Neural crest cell (in vitro differentiated cells): Measurements from ENCODE around the gene TBC1D2B. TPM values are rescaled to one million over a fixed set of nuclear protein-coding genes. Genes with fewer than 3 reads are reported as not detected.

Experiments
- DNase-seq: peaks from one replicate; pipeline ENCODE4 v3.0.0; 2021; ENCODE audit warnings: low read depth, mixed read lengths, low spot score
- H3K27ac Mint-ChIP-seq: one replicate; pipeline ENCODE4 v1.8.0; 2021; ENCODE audit warnings: mild to moderate bottlenecking, mixed read lengths; ENCODE audit not compliant: unreplicated experiment
- H3K27me3 Mint-ChIP-seq: 2 replicates; pipeline ENCODE4 v1.8.0; 2021; ENCODE audit warnings: low read depth, mild to moderate bottlenecking, mixed read lengths
- H3K36me3 Mint-ChIP-seq: 2 replicates; pipeline ENCODE4 v1.8.0; 2021; ENCODE audit warnings: low read depth, mild to moderate bottlenecking, mixed read lengths
- H3K4me1 Mint-ChIP-seq: 2 replicates; pipeline ENCODE4 v1.8.0; 2021; ENCODE audit warnings: mixed read lengths
- H3K4me3 Mint-ChIP-seq: one replicate; pipeline ENCODE4 v1.8.0; 2021; ENCODE audit warnings: mild to moderate bottlenecking, mixed read lengths
- H3K9me3 Mint-ChIP-seq: 2 replicates; pipeline ENCODE4 v1.8.0; 2021; ENCODE audit warnings: mixed read lengths
- total RNA-seq: library from RNA; stranded (reverse); gene quantifications from 2 replicates; pipeline ENCODE4 v1.2.1, GENCODE V29; 2021
- TF ChIP-seq, protein P1 (sequence below): fragments of 200-600 bp; sonication (generic); conservative IDR thresholded peaks from 2 replicates; pipeline ENCODE4 v1.5.0; 2021; ENCODE audit warnings: antibody characterized with exemption, mild to moderate bottlenecking

TBC1D2B gene
- total RNA-seq, 1 donor from 2014 or later, result 21.8 TPM

DNA sequence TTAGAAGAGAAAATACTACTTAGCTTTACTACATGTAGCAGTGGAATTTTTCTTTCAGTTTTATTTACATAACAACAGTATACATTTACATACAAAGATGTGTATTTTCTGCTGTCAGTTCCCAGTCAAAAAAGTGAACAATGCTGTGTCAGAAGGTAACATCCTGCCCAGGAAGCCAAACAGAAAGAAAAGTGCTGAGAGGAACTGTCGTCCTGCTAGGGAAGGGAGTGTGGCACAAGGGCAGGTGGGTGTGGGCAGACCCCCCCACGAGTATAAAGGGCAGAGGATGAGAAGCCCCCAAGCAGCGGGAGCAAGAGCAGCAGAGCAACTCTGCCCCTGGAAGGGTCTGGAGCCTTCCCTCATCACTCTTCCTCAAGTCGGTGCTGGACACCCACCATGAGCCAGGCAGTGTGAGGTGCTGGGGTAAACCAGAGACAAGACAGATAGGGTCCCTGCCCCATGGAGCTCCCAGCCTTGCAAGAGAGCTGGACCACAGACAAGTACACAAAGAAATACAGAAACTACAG lies 39.7 kb downstream of the TBC1D2B start:
- Mint-ChIP-seq H3K27me3 (no peaks in the 10 kb centered on the region), H3K9me3 (no peaks in the 10 kb centered on the region), H3K4me3 (no peak overlapping the region), H3K27ac (peak overlapping the region; percentile 38), H3K36me3 (no peaks in the 10 kb centered on the region), H3K4me1 (peaks cover 16% of the 10 kb centered on the region)
- TF ChIP-seq, protein P1, sequence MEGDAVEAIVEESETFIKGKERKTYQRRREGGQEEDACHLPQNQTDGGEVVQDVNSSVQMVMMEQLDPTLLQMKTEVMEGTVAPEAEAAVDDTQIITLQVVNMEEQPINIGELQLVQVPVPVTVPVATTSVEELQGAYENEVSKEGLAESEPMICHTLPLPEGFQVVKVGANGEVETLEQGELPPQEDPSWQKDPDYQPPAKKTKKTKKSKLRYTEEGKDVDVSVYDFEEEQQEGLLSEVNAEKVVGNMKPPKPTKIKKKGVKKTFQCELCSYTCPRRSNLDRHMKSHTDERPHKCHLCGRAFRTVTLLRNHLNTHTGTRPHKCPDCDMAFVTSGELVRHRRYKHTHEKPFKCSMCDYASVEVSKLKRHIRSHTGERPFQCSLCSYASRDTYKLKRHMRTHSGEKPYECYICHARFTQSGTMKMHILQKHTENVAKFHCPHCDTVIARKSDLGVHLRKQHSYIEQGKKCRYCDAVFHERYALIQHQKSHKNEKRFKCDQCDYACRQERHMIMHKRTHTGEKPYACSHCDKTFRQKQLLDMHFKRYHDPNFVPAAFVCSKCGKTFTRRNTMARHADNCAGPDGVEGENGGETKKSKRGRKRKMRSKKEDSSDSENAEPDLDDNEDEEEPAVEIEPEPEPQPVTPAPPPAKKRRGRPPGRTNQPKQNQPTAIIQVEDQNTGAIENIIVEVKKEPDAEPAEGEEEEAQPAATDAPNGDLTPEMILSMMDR, result no peak
- no peak for DNase-seq

DNA sequence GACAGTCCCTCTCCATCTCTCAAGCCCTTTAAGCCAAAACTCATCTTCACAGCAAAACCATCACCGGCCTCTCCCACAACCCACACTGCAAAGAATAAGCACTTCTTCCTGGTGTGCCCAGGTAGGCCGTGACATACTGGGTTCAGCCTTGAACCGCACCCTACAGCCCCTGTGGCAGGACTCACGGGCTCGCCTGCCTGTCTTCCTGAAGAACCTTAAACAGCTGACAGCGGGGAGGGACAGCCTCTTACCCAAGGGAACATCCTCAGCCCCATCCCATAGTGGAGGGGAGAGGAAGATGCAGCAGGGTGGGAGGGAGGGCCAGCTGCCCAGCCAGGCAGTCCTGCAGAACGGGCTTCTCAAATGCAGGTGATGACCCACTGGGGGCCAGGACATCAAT lies 40.2 kb downstream of the TBC1D2B start:
- Mint-ChIP-seq H3K27me3 (no peaks in the 10 kb centered on the region), H3K9me3 (no peaks in the 10 kb centered on the region), H3K4me3 (no peak overlapping the region), H3K27ac (no peak overlapping the region), H3K36me3 (no peaks in the 10 kb centered on the region), H3K4me1 (peaks cover 16% of the 10 kb centered on the region)
- TF ChIP-seq, protein P1, result no peak
- no peak for DNase-seq

DNA sequence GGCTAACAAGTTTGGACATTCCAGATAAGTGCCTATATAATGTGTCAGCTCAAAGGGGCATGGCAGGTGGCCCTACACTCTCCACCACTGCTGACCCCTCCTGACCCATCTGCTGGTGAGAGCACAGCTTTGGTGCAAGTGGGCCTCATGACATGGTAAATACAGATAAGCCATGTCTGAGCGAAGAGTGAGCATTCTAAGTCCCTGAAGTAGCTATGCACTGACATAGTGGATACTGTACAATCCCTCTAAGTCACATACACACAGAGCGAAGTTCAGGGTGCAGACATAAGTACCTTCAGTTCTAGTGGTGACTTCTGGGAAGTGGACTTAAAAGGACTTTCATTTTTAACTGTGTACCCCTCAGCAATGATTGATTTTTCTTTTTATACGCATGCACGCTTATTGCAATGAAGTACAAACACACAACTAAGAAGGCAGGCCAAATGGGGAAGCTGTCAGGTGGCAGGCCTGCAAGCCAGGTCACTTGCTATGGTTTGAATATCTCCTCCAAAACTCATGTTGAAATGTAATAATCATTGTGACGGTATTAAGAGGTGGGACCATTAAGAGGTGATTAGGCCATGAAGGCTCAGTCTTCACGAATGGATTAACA lies 41.5 kb downstream of the TBC1D2B start:
- TF ChIP-seq, protein P1, result no peak
- no peak overlapping the region for H3K27ac Mint-ChIP-seq

DNA sequence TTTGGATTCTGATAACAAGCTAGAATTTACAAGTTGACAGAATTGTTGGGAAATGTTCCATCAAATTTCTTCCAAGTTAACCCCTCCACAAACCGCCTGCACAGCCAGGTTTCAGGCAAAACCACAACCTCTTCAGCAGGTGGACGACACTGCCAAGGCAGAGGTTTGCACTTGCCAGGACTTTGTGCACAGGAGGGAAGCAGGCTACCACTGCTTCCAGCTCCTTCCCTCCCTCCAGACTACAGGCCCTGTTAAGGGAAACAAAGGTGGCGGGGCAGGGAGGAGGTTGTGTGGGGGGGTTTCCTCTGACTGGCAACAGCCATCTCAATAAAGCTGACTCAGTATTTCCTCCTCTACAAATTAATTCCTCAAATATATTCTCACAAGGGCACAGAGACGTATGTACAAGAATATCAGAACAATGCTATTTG lies 42.2 kb downstream of the TBC1D2B start:
- no peaks in the 10 kb centered on the region for H3K36me3 Mint-ChIP-seq
- TF ChIP-seq, protein P1, result no peak
- no peak for DNase-seq
- H3K9me3 Mint-ChIP-seq, result no peaks in the 10 kb centered on the region
- H3K4me3 Mint-ChIP-seq, result no peak overlapping the region
- peaks cover 16% of the 10 kb centered on the region for H3K4me1 Mint-ChIP-seq
- no peaks in the 10 kb centered on the region for H3K27me3 Mint-ChIP-seq
- no peak overlapping the region for H3K27ac Mint-ChIP-seq

More for the DNA sequence above, 41.5 kb downstream of the TBC1D2B start:
- no peaks in the 10 kb centered on the region for H3K36me3 Mint-ChIP-seq
- no peak overlapping the region for H3K4me3 Mint-ChIP-seq
- H3K27me3 Mint-ChIP-seq, result no peaks in the 10 kb centered on the region
- no peak for DNase-seq
- peaks cover 16% of the 10 kb centered on the region for H3K4me1 Mint-ChIP-seq
- no peaks in the 10 kb centered on the region for H3K9me3 Mint-ChIP-seq

DNA sequence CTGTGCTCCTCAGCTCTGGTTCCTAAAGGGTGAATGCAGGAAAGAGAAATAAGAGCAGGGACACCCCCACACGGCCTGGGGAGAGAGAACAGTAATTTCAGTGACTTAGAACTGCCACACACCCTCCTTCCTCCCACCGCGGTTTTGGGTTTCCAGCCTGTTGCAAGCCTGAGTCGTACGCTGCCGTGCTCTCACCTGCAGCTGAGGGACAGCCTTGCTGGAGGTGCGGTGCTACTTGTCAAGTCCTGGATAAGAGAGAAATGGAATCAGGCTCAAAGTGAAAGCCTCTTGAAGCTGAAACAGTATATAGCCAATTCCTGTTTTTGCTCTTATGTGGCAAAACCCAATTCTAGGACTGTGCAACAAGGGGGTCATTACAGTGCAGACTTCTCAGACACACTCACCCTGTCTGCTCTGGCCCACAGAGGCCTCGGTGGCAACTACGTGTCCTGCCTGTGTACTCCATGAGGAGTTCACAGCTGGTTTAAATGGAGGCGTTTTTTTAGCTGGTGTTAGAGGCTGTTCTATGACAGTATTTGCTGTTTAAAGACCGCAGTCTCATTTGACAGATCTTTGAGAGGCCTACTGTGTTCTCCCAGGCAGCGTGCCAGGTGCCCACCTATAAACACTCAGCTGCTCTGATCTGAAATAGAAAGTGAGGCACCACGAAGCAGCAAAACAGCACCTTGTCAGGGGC lies 42.9 kb downstream of the TBC1D2B start:
- TF ChIP-seq, protein P1, result no peak
- Mint-ChIP-seq H3K9me3 (no peaks in the 10 kb centered on the region), H3K4me3 (no peak overlapping the region), H3K4me1 (peaks cover 16% of the 10 kb centered on the region), H3K36me3 (no peaks in the 10 kb centered on the region), H3K27me3 (no peaks in the 10 kb centered on the region), H3K27ac (no peak overlapping the region)
- no peak for DNase-seq
